Measurements from ENCODE around the gene TMEM259. TPM values are rescaled to one million over a fixed set of nuclear protein-coding genes. Genes with fewer than 3 reads are reported as not detected.

Gene TMEM259
- total and polyA plus RNA-seq, 2 of the 13 experiments (the other 11 are each of a cell fraction or from before 2014, with no cell fraction given), result 64.7 to 164 TPM

DNA sequence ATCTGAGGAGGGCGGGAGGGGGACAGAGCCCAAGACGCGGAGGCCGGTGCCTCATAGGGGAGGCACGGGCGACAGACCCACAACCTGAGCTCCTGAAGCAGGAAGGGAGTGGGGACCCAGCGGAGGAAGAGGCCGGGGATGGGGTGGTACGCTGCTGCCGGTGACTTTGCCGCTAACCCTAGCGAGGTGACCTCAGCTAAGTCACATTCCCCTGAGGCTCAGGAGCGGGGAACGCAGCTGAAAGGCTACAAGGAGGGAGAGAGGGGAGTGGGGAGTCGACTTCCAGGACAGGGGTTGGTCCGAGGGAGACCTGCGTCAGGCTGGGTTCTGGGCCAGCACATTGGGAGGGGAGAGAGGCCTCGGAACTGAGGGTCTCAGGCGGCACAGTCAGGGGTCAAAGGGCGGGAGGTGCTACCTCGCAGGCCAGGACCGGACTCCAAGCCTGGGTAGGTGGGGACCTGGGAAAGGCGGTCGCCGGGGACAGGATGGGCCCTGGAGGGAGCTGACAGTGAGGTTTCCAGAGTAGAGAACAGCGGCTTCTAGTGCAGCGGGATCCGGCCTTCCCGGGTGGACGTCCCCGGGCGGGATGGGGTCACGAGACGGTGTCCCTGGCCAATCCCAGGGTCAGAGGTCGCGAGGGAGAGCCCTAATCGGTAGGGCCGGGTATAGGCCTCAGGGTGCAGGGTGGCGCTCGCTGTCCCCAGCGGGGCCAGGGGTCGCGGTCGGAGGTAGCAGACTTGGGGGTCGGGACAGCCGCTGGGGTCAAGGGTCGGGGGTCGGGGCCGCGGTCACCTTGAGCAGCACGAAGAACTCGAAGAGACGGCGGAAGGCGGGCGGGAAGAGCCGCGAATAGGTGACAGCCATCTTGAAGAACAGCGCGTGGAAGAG is 699 bp downstream of the TMEM259 start (continued):
- TF ChIP-seq ZBTB38 (CRISPR knock-in tag; IDR thresholded peaks at IDR 0.05), result no peak
- TF ChIP-seq NFKB2 (CRISPR knock-in tag; IDR thresholded peaks at IDR 0.05; ENCODE audit: borderline replicate concordance), result 0 out of 2 replicates have a peak, but pooled peaks have one; percentile 23
- TF ChIP-seq ZNF432 (CRISPR knock-in tag; IDR thresholded peaks at IDR 0.05; ENCODE audit: borderline replicate concordance), result 0 out of 2 replicates have a peak, but pooled peaks have one; percentile 25
- TF ChIP-seq CCDC6 (CRISPR knock-in tag; IDR thresholded peaks at IDR 0.05), result no peak
- TF ChIP-seq, protein P1, sequence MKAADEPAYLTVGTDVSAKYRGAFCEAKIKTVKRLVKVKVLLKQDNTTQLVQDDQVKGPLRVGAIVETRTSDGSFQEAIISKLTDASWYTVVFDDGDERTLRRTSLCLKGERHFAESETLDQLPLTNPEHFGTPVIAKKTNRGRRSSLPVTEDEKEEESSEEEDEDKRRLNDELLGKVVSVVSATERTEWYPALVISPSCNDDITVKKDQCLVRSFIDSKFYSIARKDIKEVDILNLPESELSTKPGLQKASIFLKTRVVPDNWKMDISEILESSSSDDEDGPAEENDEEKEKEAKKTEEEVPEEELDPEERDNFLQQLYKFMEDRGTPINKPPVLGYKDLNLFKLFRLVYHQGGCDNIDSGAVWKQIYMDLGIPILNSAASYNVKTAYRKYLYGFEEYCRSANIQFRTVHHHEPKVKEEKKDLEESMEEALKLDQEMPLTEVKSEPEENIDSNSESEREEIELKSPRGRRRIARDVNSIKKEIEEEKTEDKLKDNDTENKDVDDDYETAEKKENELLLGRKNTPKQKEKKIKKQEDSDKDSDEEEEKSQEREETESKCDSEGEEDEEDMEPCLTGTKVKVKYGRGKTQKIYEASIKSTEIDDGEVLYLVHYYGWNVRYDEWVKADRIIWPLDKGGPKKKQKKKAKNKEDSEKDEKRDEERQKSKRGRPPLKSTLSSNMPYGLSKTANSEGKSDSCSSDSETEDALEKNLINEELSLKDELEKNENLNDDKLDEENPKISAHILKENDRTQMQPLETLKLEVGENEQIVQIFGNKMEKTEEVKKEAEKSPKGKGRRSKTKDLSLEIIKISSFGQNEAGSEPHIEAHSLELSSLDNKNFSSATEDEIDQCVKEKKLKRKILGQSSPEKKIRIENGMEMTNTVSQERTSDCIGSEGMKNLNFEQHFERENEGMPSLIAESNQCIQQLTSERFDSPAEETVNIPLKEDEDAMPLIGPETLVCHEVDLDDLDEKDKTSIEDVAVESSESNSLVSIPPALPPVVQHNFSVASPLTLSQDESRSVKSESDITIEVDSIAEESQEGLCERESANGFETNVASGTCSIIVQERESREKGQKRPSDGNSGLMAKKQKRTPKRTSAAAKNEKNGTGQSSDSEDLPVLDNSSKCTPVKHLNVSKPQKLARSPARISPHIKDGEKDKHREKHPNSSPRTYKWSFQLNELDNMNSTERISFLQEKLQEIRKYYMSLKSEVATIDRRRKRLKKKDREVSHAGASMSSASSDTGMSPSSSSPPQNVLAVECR (CRISPR knock-in tag; IDR thresholded peaks at IDR 0.05; ENCODE audit: borderline replicate concordance), result 0 out of 2 replicates have a peak, but pooled peaks have one; percentile 4
- 0 out of 2 replicates have a peak, but pooled peaks have one; percentile 50 for TF ChIP-seq SMAD9 (CRISPR knock-in tag; IDR thresholded peaks at IDR 0.05)
- TF ChIP-seq MAF1 (CRISPR knock-in tag; IDR thresholded peaks at IDR 0.05; ENCODE audit: borderline replicate concordance), result 0 out of 2 replicates have a peak, but pooled peaks have one; percentile 26
- TF ChIP-seq AGO1 (IDR thresholded peaks at IDR 0.05; ENCODE audit: low read depth, low read length, poor library complexity, severe bottlenecking), result no peak

Data from HepG2 (cell line).